Left ventricle myocardium inferior (tissue), 1 donor: ENCODE measurements around the gene SUGCT. TPM values are rescaled to one million over a fixed set of nuclear protein-coding genes. Genes with fewer than 3 reads are reported as not detected.

ENCODE experiments used
- DNase-seq: peaks from one replicate; pipeline ENCODE4 v3.0.0-alpha.2; 2020
- H3K27ac ChIP-seq: fragments of 200-600 bp; replicated peaks from 2 replicates; pipeline ENCODE4 v1.8.0; 2021
- H3K27me3 ChIP-seq: fragments of 200-600 bp; 2 replicates; pipeline ENCODE4 v1.8.0; 2021; ENCODE audit warnings: low read depth
- H3K36me3 ChIP-seq: fragments of 200-600 bp; 2 replicates; pipeline ENCODE4 v1.8.0; 2021
- H3K4me1 ChIP-seq: fragments of 200-600 bp; 2 replicates; pipeline ENCODE4 v1.8.0; 2021
- H3K4me3 ChIP-seq: fragments of 200-600 bp; 2 replicates; pipeline ENCODE4 v1.8.0; 2021; ENCODE audit warnings: mild to moderate bottlenecking, moderate library complexity
- H3K9me3 ChIP-seq: fragments of 200-600 bp; replicated peaks from 2 replicates; pipeline ENCODE4 v1.8.0; 2021
- intact Hi-C: fragments of 100-400 bp; cut with micrococcal nuclease; formaldehyde crosslinking; loops from one replicate; pipeline ENCODE4 v1.11.0; 2022
- total RNA-seq: library from RNA; stranded (reverse); fragmentation: NEBNext Ultra II Directional; extraction: Animal tissue kit (Norgen Biotek cat#: 25700); gene quantifications from one replicate; pipeline ENCODE4 v1.2.1, GENCODE V29; 2021
- TF ChIP-seq, protein P1 (sequence below): fragments of 200-600 bp; IDR thresholded peaks from 2 replicates; pipeline ENCODE4 v1.8.0; 2021; ENCODE audit warnings: antibody characterized with exemption, mild to moderate bottlenecking, borderline replicate concordance
- donor health status: DM: no; HTN: yes; CAD: no; lungs with severe emphysema.

The SUGCT gene
- total RNA-seq, 1 donor from 2014 or later = 5.0 TPM

DNA sequence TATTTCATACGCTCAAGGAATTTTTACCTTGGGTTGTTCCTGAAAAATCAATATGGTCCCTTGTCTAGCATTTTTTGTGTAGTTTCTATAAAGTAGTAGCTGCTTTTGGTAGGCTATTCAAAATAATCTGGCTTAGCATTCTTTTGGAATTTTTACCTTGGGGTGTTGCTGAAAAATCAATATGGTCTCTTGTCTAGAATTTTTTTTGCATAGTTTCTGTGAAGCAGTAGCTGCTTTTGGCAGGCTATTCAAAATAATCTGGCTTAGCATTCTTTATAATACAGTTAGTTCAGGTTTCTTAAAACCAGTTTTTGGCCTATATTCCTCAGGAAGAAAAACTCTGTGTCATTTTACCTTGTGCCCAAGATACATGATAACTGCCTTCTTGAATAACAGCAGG, 301.9 kb downstream of the SUGCT start:
- peaks cover 6% of the 10 kb centered on the region for H3K4me1 ChIP-seq
- no peak overlapping the region for H3K27ac ChIP-seq
- H3K4me3 ChIP-seq = no peak overlapping the region
- TF ChIP-seq, protein P1, sequence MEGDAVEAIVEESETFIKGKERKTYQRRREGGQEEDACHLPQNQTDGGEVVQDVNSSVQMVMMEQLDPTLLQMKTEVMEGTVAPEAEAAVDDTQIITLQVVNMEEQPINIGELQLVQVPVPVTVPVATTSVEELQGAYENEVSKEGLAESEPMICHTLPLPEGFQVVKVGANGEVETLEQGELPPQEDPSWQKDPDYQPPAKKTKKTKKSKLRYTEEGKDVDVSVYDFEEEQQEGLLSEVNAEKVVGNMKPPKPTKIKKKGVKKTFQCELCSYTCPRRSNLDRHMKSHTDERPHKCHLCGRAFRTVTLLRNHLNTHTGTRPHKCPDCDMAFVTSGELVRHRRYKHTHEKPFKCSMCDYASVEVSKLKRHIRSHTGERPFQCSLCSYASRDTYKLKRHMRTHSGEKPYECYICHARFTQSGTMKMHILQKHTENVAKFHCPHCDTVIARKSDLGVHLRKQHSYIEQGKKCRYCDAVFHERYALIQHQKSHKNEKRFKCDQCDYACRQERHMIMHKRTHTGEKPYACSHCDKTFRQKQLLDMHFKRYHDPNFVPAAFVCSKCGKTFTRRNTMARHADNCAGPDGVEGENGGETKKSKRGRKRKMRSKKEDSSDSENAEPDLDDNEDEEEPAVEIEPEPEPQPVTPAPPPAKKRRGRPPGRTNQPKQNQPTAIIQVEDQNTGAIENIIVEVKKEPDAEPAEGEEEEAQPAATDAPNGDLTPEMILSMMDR = no peak
- no peaks in the 10 kb centered on the region for H3K27me3 ChIP-seq
- H3K36me3 ChIP-seq = no peaks in the 10 kb centered on the region
- H3K9me3 ChIP-seq = peaks cover 24% of the 10 kb centered on the region
- intact Hi-C loops = no loop called here
- no peak for DNase-seq

DNA sequence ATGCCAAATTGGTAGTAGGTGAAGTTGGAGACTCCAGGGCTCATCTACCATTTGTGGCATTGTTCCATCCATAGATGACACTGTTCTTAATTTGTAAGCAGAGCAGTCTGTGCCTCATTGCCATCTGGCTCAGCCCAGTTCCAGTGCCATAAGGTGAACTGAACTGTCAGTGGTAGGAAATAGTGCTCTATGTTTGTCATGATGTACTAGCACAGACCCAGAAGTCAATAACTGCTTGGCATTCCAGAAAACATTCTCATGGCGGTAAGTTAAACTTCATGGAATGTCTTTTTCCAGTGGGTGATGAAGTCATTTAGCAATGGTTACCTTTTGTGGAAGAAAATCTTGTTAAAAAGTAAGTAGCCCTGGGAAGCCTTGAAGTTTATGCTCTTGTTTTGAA, 302.7 kb downstream of the SUGCT start:
- Histone ChIP-seq H3K4me3 (no peak overlapping the region), H3K27me3 (no peaks in the 10 kb centered on the region), H3K9me3 (peaks cover 24% of the 10 kb centered on the region), H3K36me3 (no peaks in the 10 kb centered on the region), H3K27ac (no peak overlapping the region), H3K4me1 (peaks cover 6% of the 10 kb centered on the region)
- DNase-seq = no peak
- TF ChIP-seq, protein P1 = no peak
- intact Hi-C loops = no loop called here

DNA sequence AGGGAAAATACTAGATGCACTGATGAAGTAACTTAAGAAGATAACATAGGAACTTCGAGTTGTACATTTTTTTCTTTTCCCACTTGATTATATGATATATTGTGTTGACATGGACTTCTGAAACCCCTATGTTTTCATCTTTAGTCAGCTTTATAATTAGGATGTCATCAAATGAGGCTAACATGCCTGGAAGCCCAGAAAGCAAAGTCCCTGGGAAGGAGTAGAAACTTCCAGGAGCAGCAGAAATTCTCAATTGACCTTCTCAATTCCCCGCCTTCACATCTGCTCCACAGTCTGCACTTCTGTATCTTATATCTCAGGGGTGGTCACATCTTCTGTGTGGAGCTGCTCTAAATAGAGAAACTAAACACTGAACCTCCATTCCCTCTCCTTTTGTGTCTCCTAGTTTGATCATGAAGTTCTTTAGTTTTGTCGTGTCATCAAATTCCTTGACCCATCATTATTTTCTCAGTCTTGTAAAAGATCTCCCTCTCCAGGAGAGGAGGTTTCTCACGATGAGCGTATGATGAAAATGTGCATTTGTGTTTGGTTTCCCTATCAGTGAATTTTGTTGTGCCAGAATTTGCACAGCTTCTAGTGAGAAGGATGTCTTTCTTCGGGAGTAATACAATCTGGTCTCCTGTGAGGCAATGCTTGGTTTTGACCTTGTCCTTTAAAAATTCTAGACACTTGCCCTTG, 303.3 kb downstream of the SUGCT start:
- Histone ChIP-seq H3K27me3 (no peaks in the 10 kb centered on the region), H3K4me1 (peaks cover 6% of the 10 kb centered on the region), H3K4me3 (no peak overlapping the region), H3K36me3 (no peaks in the 10 kb centered on the region), H3K27ac (no peak overlapping the region), H3K9me3 (peaks cover 20% of the 10 kb centered on the region)
- intact Hi-C loops = no loop called here
- DNase-seq = no peak
- TF ChIP-seq, protein P1 = no peak

DNA sequence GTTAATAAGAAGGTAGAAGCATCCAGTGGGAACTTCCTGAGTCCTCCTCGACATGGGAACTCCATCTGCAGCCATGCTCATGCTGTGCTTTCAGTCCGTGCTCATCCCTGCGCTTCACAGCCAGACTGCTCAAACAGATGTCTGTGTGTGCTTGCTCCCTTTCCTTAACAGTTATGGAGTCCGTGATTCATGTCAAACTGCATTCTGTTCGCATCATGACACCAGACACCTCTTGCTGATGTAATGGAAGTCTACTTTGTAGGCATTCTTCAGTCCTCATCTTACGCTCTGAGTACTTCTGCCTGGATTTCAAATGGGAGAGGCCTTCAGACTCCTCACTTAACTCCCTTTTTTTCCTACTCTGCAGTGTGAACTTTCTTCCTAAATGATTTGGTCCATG, 304.9 kb downstream of the SUGCT start:
- H3K9me3 ChIP-seq = peaks cover 20% of the 10 kb centered on the region
- TF ChIP-seq, protein P1 = no peak
- no peak overlapping the region for H3K4me3 ChIP-seq
- H3K4me1 ChIP-seq = peaks cover 6% of the 10 kb centered on the region
- no peaks in the 10 kb centered on the region for H3K36me3 ChIP-seq
- H3K27ac ChIP-seq = no peak overlapping the region
- H3K27me3 ChIP-seq = no peaks in the 10 kb centered on the region
- intact Hi-C loops = no loop called here
- DNase-seq = no peak

- no peaks in the 10 kb centered on the region for H3K4me1 ChIP-seq
- no peak overlapping the region for H3K27ac ChIP-seq
- no peak overlapping the region for H3K4me3 ChIP-seq
- no peaks in the 10 kb centered on the region for H3K27me3 ChIP-seq
- H3K36me3 ChIP-seq = no peaks in the 10 kb centered on the region
- peaks cover 3% of the 10 kb centered on the region for H3K9me3 ChIP-seq
- DNase-seq = no peak
- intact Hi-C loops = no loop called here
- TF ChIP-seq, protein P1 = no peak
Observed at GRCh38 chr7:40447345-40447744, 312.5 kb downstream of the SUGCT start.
